K562 (cell line): Measurements from ENCODE around the gene CCSER2. TPM values are rescaled to one million over a fixed set of nuclear protein-coding genes. Genes with fewer than 3 reads are reported as not detected.

Source experiments
- ATAC-seq: fragments of 200-7000 bp; cut with Tn5 transposase; 3 replicates; pipeline ENCODE4 v1.9.1; 2020; ENCODE audit warnings: moderate library complexity
- BruUV-seq: library from RNA; stranded (reverse); fragments of 400-500 nt; replicated peaks from 2 replicates; lab custom pipeline; 2021; lab: Mats Ljungman, UMichigan
- CTCF ChIA-PET: fragments of 300-600 bp; formaldehyde crosslinking; extraction: SDS; loops from one replicate; lab custom pipeline; 2021; ENCODE audit warnings: low intra/inter-chr PET ratio; lab: Yijun Ruan, JAX
- POLR2A ChIA-PET: fragments of 300-600, 350-650 bp; sonication (Branson Sonifier 250); formaldehyde crosslinking; extraction: SDS; loops from one replicate; lab custom pipeline; 2021; ENCODE audit warnings: antibody characterized with exemption, inconsistent platforms; lab: Yijun Ruan, JAX
- DNase-seq, 4 experiments: peaks; one replicate each; pipeline versions ENCODE4 v3.0.0 to v3.0.0-alpha.2; 2011 to 2018; ENCODE audit warnings: low spot score in 3 of 4, mixed read lengths in 3 of 4; ENCODE audit errors: extremely low read depth in 1 of 4
- FAIRE-seq: peaks from 2 replicates; lab custom pipeline; 2011; peaks lifted over from hg19 to GRCh38; lab: Jason Lieb, UNC
- H2AFZ ChIP-seq: 2 replicates; pipeline ENCODE4 v1.6.0; 2011; ENCODE audit warnings: low read depth, low read length, control low read depth, inconsistent platforms
- H3K27ac ChIP-seq: fragments of 200-600 bp; 3 replicates; pipeline ENCODE4 v1.8.0; 2011; ENCODE audit warnings: low read depth, mild to moderate bottlenecking, control low read depth, inconsistent platforms, low read length, moderate library complexity, mixed read lengths; ENCODE audit errors: extremely low read depth
- H3K27me3 ChIP-seq, 2 experiments: fragments of 300-600 bp in 1 of 2; 2 replicates in 1 of 2; 3 replicates in 1 of 2; pipeline versions ENCODE4 v1.6.0 to v1.8.0; 2011; ENCODE audit warnings: inconsistent platforms in 2 of 2, low read length in 2 of 2, mild to moderate bottlenecking in 1 of 2, mixed read lengths in 1 of 2, moderate library complexity in 1 of 2; ENCODE audit not compliant: control insufficient read depth in 2 of 2, insufficient read depth in 2 of 2
- H3K36me3 ChIP-seq: fragments of 300-600 bp; 3 replicates; pipeline ENCODE4 v1.8.0; 2011; ENCODE audit warnings: mild to moderate bottlenecking, low read length, inconsistent platforms; ENCODE audit not compliant: control insufficient read depth, insufficient read depth
- H3K4me1 ChIP-seq, 2 experiments: fragments of 200-600 bp in 1 of 2; replicated peaks in 1 of 2; 2 replicates in 1 of 2; 3 replicates in 1 of 2; pipeline versions ENCODE4 v1.5.1 to v1.8.0; 2011; ENCODE audit warnings: inconsistent platforms in 2 of 2, low read length in 2 of 2, mild to moderate bottlenecking in 1 of 2, mixed read lengths in 1 of 2, moderate library complexity in 1 of 2; ENCODE audit not compliant: control insufficient read depth in 2 of 2, insufficient read depth in 2 of 2
- H3K4me2 ChIP-seq: 2 replicates; pipeline ENCODE4 v1.6.1; 2011; ENCODE audit warnings: low read length, control low read depth, inconsistent platforms, mixed read lengths; ENCODE audit not compliant: insufficient read depth
- H3K4me3 ChIP-seq: fragments of 200-600 bp; sonication (generic), shearing (Covaris generic); 2 replicates; pipeline ENCODE4 v1.5.1; 2016; ENCODE audit warnings: control low read depth, inconsistent platforms
- H3K79me2 ChIP-seq: fragments of 200-600 bp; 3 replicates; pipeline ENCODE4 v1.8.0; 2011; ENCODE audit warnings: low read length, inconsistent platforms; ENCODE audit not compliant: control insufficient read depth, insufficient read depth
- H3K9ac ChIP-seq, 2 experiments: 2 replicates each; pipeline versions ENCODE4 v1.6.0 to v1.6.1; 2011; ENCODE audit warnings: low read depth in 2 of 2, low read length in 2 of 2, control low read depth in 1 of 2, inconsistent platforms in 1 of 2, mild to moderate bottlenecking in 1 of 2, mixed read lengths in 1 of 2; ENCODE audit not compliant: insufficient read depth in 1 of 2
- H3K9me1 ChIP-seq: one replicate; pipeline ENCODE4 v1.6.0; 2011; ENCODE audit warnings: inconsistent platforms, mild to moderate bottlenecking, low read length, moderate library complexity; ENCODE audit not compliant: control insufficient read depth, insufficient read depth
- H3K9me3 ChIP-seq: replicated peaks from 2 replicates; pipeline ENCODE4 v1.5.1; 2011; ENCODE audit warnings: low read depth, low read length, inconsistent platforms; ENCODE audit not compliant: control insufficient read depth, insufficient read depth
- H4K20me1 ChIP-seq: replicated peaks from 2 replicates; pipeline ENCODE4 v1.6.1; 2011; ENCODE audit warnings: low read length, inconsistent platforms, mixed read lengths; ENCODE audit not compliant: control insufficient read depth, insufficient read depth
- ARHGAP35 ChIP-seq: fragments of 450-650 bp; IDR thresholded peaks from 2 replicates; pipeline ENCODE4 v1.6.1; 2018; ENCODE audit not compliant: partially characterized antibody
- CXXC5 ChIP-seq: fragments of 250-450 bp; sonication (Bioruptor Pico); IDR thresholded peaks from 2 replicates; pipeline ENCODE4 v1.8.0; 2022; ENCODE audit warnings: inconsistent platforms, mild to moderate bottlenecking, moderate library complexity
- GATAD2B ChIP-seq: fragments of 450-650 bp; IDR thresholded peaks from 2 replicates; pipeline ENCODE4 v1.6.1; 2017; ENCODE audit warnings: mild to moderate bottlenecking, borderline replicate concordance
- GTF2B ChIP-seq: IDR thresholded peaks from 2 replicates; pipeline ENCODE4 v1.6.1; 2011; ENCODE audit not compliant: insufficient read length; ENCODE audit errors: extremely low read depth
- HCFC1 ChIP-seq: IDR thresholded peaks from 2 replicates; pipeline ENCODE4 v1.6.1; 2012; ENCODE audit warnings: low read depth, low read length, improper control_type of control experiment
- KAT7 ChIP-seq: sonication (generic); formaldehyde crosslinking; IDR thresholded peaks from 2 replicates; pipeline ENCODE4 v1.8.0; 2022; ENCODE audit warnings: missing genetic modification reagents, mild to moderate bottlenecking, borderline replicate concordance
- MLLT1 ChIP-seq, 2 experiments: fragments of 450-650 bp; IDR thresholded peaks; 2 replicates each; pipeline ENCODE4 v1.6.1; 2016
- RBM22 ChIP-seq: fragments of 200-400 bp; formaldehyde crosslinking; IDR thresholded peaks from 2 replicates; pipeline ENCODE4 v1.6.1; 2018; ENCODE audit warnings: low read length, low read depth; ENCODE audit not compliant: poor library complexity, severe bottlenecking
- SRSF7 ChIP-seq: fragments of 200-400 bp; formaldehyde crosslinking; optimal IDR thresholded peaks from 2 replicates; pipeline ENCODE3; 2017; ENCODE audit warnings: mild to moderate bottlenecking, low read depth, low read length
- USF1 ChIP-seq: sonication (generic); formaldehyde crosslinking; IDR thresholded peaks from 2 replicates; pipeline ENCODE4 v1.9.0; 2022; ENCODE audit warnings: mild to moderate bottlenecking, missing genetic modification reagents
- XRCC5 ChIP-seq: fragments of 200-400 bp; formaldehyde crosslinking; IDR thresholded peaks from 2 replicates; pipeline ENCODE4 v1.6.1; 2017; ENCODE audit warnings: low read depth, mild to moderate bottlenecking, low read length
- ZBTB49 ChIP-seq: sonication (generic); formaldehyde crosslinking; IDR thresholded peaks from 2 replicates; pipeline ENCODE4 v1.8.0; 2022; ENCODE audit warnings: missing genetic modification reagents, mild to moderate bottlenecking, borderline replicate concordance
- ZNF165 ChIP-seq: fragments of 250-450 bp; sonication (Bioruptor Pico); IDR thresholded peaks from 2 replicates; pipeline ENCODE4 v1.4.0; 2020; ENCODE audit warnings: borderline replicate concordance
- WGBS: fragments of 100-300 bp; shearing (Covaris generic); methylation state at CpG from one replicate; pipeline ENCODE4 v1.1.6; 2016; ENCODE audit warnings: low coverage, mixed read lengths; ENCODE audit not compliant: insufficient coverage; ENCODE audit errors: missing lambda C conversion rate; 5-methylcytosine and 5-hydroxymethylcytosine counted together
- in situ Hi-C: fragments of 300-500 bp; cut with MboI; formaldehyde crosslinking; loops from 4 replicates; pipeline ENCODE4 v1.15.0; 2018; ENCODE audit warnings: inconsistent platforms, mixed read lengths
- intact Hi-C: fragments of 100-400 bp; cut with micrococcal nuclease; formaldehyde crosslinking; loops from 2 replicates; pipeline ENCODE4 v1.14.2; 2022
- polyA plus RNA-seq, 8 experiments: library from polyadenylated mRNA; depleted of rRNA in 4 of 8; stranded (reverse) in 5 of 8; unstranded in 3 of 8; fragments of >200 nt; fragmentation: Nextera tagmentation in 2 of 8; fragmentation: Illumina TruSeq in 1 of 8; extraction: Ambion mirVana in 2 of 8; extraction: Trizol in 1 of 8; gene quantifications; 2 replicates each; pipeline versions ENCODE4 v1.2.1 to v1.2.3, GENCODE V29; 2011 to 2014; ENCODE audit warnings: inconsistent platforms in 1 of 8, missing spikeins in 1 of 8
- total RNA-seq, 7 experiments: library from RNA; depleted of rRNA in 6 of 7; stranded (reverse); fragments of >200 nt in 6 of 7; fragmentation: Illumina TruSeq in 2 of 7; extraction: Trizol in 2 of 7; gene quantifications; 2 replicates each; pipeline versions ENCODE4 v1.2.1 to v1.2.3, GENCODE V29; 2011 to 2021; ENCODE audit warnings: low replicate concordance in 1 of 7

Gene CCSER2
- total and polyA plus RNA-seq, 9 of the 15 experiments (the other 6 are each of a cell fraction or from before 2014, with no cell fraction given) = 2.7 to 15.1 (median 9.7) TPM

- H3K9me3 ChIP-seq = no peaks in the 10 kb centered on the region
- in situ Hi-C loops = no loop called here
- no TSS peak for BruUV-seq
- peaks cover 4% of the 10 kb centered on the region for H3K9me1 ChIP-seq
- H3K27me3 ChIP-seq = no peaks in the 10 kb centered on the region
- 0% methylated on average over 3 of the region's 3 CpGs for WGBS
- peaks cover 7 to 19% of the 10 kb centered on the region in 2 experiments; a peak in 4 of 5 replicates for H3K4me1 ChIP-seq
- no peak overlapping the region for H2AFZ ChIP-seq
- H4K20me1 ChIP-seq = 0 out of 2 replicates have a peak, but pooled peaks cover 7% of the 10 kb centered on the region
- DNase-seq = no peak
- no peak for FAIRE-seq
- no peak for ATAC-seq
- intact Hi-C loops = no loop called here
- no peak overlapping the region for H3K4me3 ChIP-seq
- no peak overlapping the region for H3K27ac ChIP-seq
- no peaks in the 10 kb centered on the region for H3K36me3 ChIP-seq
- ChIA-PET CTCF (no interaction called here), POLR2A (no interaction called here)
- H3K79me2 ChIP-seq = no peaks in the 10 kb centered on the region
- H3K4me2 ChIP-seq = no peak overlapping the region
- H3K9ac ChIP-seq = no peak overlapping the region
- no peak for TF ChIP-seq MLLT1 (IDR thresholded peaks at IDR 0.05)
- no peak for TF ChIP-seq ARHGAP35
- no peak for TF ChIP-seq RBM22
- TF ChIP-seq ZBTB49 = no peak
- no peak for TF ChIP-seq GTF2B
- TF ChIP-seq KAT7 (CRISPR knock-in tag) = no peak
- TF ChIP-seq SRSF7 = no peak
- no peak for TF ChIP-seq HCFC1
- TF ChIP-seq ZNF165 (CRISPR knock-in tag) = no peak
- TF ChIP-seq XRCC5 = no peak
- TF ChIP-seq CXXC5 (CRISPR knock-in tag) = no peak
- TF ChIP-seq USF1 (CRISPR knock-in tag) = no peak
- no peak for TF ChIP-seq GATAD2B
Observed at GRCh38 chr10:84290235-84290634, 38.2 kb upstream of the CCSER2 start.
